Activated CD8-positive, alpha-beta memory T cell treated with anti-CD3 and anti-CD28 coated beads for 4 hours (primary cell): Measurements from ENCODE around the gene OR1G1.
"Not testable (repeated sequence)": the region's sequence is repeated elsewhere in the genome, so short reads cannot be mapped to it uniquely, and the experiment has no call there.

Experiments used
- DNase-seq, 2 donors: peaks; one replicate each; pipeline ENCODE4 v3.0.0-alpha.2; 2020; ENCODE audit warnings: low read depth in 2 of 2

Gene OR1G1

GRCh38 chr17:3127451-3127850 is at the start of gene OR1G1:
Gene OR1G1 (minus strand): TSS chr17:3127551. CDS start chr17:3127551, 0 bp downstream.
- no peak for DNase-seq

- DNase-seq, result no peak
These were observed 40.2 kb upstream of the OR1G1 start for GRCh38 chr17:3167574-3167973.

DNA sequence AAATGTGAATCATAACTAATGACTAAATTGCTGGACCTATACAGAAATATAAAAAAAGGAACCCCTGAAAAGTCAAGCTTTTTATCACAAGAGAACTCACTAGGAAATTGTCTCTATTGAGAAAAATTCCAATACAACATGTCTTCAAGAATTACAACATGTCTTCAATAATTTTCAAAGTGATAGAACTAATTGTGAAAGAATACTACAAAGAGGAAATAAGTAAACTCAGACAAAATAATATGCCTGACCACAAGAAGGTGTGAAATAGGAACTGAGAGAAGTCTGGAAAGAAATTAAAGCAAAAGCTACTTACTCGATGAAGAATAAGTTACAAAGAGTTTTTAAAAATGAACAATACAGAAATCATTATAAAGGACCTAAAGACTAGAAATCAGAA is 29.9 kb upstream of the OR1G1 start:
- no peak for DNase-seq

DNA sequence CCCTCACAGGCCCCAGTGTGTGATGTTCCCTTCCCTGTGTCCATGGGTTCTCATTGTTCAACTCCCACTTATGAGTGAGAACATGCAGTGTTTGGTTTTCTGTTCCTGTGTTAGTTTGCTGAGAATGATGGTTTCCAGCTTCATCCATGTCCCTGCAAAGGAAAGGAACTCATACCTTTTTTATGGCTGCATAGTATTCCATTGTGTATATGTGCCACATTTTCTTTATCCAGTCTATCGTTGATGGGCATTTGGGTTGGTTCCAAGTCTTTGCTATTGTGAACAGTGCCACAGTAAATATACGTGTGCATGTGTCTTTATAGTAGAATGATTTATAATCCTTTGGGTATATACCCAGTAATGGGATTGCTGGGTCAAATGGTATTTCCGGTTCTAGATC is 10.1 kb upstream of the OR1G1 start:
- not testable (repeated sequence) for DNase-seq

GRCh38 chr17:3104322-3104721 is 23.0 kb downstream of the OR1G1 start, which contains the start of gene OR1D2:
Gene OR1D2 (minus strand): TSS chr17:3104422. CDS start chr17:3092996, 11,426 bp downstream.
- no peak for DNase-seq
